Activated CD4-positive, alpha-beta T cell treated with anti-CD3 and anti-CD28 coated beads, Interleukin-2, amount 50 U/mL, for 16 hours (primary cell): Measurements from ENCODE around the gene TIAM2.
"Not testable (repeated sequence)": the region's sequence is repeated elsewhere in the genome, so short reads cannot be mapped to it uniquely, and the experiment has no call there.

Source experiments
- DNase-seq: peaks from one replicate; pipeline ENCODE4 v3.0.0-alpha.2; 2020

Gene TIAM2

DNA sequence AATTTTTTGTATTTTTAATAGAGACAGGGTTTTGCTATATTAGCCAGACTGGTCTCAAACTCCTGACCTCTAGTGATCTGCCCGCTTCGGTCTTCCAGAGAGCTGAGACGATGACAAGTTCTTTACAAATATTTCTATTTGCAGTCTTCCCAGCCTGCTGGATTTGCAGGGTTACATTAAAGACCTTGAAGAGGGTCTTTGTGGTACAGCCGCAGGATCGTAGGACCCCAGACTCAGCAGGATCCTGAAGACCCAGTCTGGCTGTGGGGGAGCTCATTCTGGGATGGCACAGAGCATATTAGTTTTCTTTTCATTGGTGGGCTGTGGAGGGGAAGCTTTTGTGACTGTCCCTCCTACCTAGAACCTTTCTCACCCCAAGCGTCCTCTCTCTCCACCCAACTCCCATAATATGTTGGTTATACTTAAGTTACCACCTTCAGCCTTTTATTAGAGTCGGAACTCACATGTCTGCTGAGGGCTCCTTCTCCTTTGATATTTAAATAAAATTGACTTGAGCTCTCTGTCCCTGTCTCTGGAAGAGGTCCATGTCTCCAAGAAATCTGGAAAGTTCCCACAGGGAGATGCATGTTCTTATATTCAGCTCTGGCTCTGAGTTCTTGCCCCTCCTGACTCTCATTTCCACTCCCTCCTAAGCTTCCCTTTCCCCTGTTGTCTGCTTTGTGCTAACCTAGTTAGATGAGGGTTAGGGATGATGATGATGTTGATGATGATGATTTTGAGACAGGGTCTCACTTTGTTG, 72.0 kb downstream of the TIAM2 start:
- DNase-seq: no peak

DNA sequence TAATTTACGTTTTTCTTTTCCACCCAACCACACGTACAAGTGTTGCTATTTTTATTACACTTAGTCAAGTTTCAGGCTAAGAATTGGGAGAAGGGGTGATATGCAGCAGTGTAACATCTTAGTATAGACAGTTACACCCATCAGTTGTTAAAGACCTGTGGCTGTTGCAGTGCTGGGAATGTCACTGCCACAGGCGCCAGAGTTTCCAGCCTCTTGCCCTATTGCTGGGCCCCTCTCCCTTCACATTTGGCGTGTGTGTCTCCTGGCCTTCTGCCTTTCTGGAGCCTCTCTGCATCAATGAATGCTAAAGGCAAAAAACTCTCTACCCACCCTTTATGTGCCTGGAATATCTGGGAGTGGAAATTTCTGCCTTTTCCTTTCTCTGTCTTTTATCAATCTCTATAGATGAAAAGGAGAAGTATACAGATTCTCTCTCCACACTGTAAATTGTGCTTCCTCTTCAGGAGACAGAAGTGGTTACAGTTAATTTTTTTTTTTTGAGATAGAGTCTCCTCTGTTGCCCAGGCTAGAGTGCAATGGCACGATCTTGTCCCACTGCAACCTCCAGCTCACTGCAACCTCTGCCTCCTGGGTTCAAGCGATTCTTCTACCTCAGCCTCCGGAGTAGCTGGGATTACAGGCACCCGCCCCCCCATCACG, 73.0 kb downstream of the TIAM2 start:
- DNase-seq: no peak

DNA sequence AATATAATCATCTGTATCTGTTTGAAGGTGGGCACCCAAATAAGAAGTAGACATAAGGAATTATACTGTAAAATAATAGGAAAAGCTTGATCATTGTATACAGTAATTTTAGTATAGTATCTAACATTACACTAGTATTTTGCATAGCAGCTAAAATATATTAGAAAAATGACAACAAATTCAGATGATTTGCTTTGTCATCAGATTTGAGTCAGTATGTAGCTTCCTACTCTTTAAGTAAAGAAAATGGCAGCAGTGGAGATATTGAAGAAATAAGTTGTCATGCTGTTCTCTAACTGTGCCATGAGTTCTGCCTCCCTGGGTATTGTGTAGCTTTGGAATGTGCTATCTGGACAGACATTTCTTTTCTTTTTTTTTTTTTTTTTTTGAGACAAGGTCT, 74.4 kb downstream of the TIAM2 start:
- no peak for DNase-seq

DNA sequence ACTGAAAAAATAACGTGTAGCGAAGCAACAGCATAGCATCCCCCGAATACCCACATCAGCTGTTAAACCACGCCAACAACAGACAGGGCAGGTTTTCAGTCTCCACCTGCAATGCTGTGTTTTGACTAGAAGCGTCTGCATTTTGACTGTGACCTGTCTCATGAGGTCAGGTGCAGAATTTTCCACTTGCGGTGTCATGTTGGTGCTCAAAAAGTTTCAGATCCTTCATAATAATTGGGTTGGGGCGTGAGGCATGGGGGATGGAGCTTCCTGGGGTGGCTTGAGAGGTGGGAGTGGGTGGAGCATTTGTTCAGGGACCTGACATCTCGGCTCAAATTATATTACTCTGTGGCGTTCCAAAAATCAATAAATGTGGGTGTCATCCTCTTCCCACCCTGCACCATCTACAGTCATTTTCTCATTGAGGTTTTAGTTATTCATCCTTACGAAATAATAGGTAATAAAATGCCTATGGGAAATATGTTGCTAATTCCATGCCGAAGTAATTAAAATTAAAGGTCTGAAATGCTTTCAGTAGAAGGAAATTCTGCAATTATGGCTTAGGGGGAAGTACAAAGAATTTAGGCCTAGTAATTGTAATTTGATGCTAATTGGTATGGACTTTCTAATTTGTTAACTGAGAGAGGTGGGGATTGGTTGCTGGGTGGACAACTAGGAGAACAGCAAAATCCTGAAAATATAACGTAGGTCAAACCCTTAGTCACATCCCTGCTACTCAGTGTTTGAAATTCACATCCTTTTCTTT, 81.0 kb downstream of the TIAM2 start:
- DNase-seq: no peak

DNA sequence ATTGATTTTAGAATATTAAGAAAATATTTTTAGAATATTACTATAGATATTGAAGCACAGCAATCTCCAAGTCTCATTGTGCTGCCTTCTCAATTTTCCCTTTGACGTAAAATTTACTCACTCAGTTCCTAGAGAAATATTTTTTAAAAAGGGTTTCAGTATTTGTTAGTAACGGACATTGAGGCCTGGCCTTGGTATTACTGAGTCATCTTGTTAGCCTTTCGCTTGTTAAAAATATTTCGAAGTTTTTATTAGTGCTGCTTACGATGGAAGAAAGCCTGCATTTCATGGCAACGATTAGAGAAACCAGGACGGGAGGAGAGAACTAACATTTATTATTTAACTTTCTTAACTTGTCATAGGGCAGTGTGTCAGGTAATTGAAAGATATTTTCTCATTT, 82.2 kb downstream of the TIAM2 start:
- no peak for DNase-seq

DNA sequence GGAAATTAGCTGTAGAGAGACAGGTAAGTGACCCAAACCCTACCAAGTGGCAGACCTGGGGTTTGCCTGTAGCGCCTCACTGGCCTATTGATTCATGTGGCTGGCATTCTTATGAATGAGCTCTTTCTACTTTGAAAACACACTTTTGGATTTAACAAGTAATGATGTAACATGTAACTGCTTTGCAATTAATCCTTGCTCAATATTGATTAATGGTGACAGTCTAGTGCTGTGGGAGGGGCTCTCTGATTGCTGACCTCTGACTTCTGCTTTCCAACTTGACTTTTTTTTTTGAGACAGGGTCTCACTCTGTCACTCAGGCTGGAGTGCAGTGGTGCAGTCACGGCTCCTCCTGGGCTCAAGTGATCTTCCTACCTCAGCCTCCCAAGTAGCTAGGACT, 82.7 kb downstream of the TIAM2 start:
- DNase-seq: no peak

DNA sequence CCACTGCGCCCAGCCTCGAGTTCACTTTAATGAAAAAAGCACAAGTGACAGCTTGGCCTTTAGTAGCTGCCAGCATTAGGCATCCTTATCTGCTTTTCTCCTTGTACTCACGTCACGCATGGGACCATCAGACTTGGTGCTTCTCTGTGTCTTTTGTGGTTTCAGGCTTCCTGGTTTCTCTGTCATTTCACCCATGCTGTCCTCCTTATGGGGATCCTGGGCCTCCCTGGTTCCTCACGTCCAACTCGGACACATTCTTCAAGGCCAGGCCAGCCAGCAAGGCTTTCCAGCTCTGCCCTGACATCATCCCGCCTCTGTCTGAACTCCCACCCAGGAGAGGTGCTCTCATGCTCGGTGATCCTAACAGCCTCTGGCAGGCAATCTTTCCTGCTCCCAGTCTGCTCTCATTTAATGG, 83.2 kb downstream of the TIAM2 start:
- DNase-seq: peak; percentile 26

DNA sequence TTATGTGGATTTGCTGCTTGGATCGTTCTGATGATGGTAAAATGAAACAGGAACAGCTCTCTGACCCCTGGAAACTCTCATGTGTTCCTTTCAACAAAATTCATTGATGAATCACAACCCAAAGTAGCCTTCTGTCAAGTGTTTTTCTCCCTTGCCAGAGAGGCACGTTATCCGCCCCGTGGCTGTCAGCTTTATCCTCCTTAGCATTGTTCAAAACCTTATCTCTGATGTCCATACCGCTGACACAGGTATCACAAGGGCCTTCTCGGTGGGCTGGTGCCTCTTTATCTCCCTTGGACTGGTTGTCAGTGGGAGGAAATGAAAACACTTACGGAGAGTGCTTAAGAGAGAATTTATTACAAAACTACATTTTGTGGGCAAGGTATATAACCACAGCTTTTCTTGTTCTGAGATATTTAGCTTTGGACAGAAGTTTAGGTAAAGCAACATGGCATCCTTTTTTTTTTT, 84.9 kb downstream of the TIAM2 start:
- DNase-seq: peak; percentile 62

DNA sequence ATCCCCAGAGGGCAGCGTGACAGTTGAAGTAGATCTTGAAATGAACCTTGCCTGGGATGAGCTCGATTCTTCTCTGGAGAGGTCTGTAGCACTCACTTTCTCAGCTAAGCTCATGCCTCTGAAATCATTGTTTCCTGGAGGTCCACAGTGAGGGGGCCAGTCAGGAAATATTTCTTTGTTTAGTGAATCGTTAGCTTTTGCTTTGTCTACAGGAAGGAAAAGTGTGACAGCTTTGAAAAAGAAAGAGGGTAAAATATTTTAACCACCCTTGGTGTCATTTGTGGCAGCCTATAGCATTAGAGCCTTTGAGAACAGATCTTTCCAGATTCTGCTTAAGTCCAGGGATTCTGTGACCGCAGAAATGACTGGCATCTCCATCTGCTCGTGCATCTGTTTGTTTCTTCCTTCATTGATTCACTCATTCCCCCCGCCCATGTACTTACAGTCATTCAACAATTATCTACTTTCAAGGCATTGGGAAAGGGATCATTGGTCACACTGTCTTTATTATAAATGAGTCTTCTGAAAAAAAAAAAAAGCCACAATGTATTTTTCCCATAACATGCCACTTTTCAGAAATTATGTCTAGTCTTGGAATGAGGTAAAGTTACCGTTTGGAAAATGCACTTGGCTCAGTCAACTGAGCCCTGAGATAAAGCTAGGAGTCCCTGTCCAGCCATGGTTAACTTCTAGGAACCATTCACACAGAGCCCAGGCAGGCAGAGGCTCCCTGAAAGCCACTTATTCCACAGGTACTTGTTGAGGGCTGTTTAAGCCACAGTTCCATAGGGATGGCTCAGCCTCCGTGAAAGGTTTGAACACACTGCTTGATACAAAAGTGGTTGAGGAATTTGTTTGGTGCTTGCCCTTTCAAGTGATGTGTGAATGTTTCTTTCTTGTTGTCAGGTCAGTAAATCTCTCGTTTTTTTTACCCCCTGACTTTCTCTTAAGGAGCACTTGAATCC, 86.0 kb downstream of the TIAM2 start:
- DNase-seq: no peak

DNA sequence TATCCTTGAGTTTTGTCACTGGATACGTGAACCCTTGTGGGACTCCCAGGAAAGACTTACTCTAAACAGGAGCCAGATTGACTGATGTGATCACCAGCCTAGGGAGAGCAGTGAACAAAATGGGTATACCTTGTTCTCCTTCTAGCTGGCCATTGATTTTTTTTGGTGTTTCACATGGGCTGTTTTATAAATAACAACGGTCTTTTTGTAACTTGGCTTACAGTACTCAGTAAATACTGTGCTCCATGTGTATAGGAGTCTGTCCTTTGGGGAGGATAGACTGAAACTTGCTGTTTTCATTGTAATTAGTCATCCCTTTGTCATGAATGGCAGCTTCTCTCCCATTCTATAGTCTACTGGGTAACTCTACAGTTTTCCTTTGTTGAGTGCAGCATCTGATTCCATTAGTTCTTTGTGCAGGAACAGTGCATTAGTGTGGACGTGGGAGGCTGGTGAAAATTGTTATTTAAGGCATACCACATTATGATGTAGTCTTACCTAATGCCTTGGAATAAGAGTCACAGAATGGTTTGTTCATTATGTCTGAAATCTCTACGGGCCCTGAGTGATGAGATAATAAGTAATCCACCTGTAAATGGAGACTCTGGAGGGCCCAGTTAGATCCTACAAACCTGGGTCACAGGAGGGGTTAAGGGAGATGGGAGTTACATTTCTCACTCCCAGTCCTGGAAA, 89.5 kb downstream of the TIAM2 start:
- no peak for DNase-seq

DNA sequence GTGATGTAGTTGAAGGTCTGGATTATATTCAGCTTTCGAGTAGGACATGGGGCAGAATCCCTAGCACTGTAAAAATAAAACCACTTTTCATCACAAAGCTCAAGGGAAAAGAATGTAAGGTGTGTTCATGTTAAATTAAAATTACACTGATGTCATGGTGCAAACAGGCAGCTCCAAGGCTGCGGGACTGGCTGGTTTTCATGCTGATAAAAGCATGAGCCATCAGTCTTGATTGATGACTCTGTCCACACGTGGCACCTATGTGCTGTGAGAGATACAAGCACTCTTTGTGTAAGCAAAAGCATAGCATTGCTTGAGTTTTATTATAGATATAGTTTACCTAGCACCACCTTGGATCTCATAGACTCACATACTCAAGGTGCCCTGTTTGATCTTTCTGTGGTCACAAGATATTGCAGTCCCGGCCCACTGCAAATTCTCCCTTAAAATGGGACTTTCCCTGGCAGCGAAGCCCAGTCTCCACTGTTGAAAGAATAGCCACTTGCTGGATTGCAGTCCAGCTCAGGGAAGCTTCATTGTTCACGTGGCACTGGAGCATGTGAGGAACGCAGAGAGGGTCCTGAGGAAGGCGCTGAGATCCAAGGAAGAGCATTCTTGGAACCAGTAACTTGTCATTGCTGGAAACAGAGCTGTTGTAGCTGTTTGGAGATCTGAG, 90.6 kb downstream of the TIAM2 start:
- DNase-seq: no peak

DNA sequence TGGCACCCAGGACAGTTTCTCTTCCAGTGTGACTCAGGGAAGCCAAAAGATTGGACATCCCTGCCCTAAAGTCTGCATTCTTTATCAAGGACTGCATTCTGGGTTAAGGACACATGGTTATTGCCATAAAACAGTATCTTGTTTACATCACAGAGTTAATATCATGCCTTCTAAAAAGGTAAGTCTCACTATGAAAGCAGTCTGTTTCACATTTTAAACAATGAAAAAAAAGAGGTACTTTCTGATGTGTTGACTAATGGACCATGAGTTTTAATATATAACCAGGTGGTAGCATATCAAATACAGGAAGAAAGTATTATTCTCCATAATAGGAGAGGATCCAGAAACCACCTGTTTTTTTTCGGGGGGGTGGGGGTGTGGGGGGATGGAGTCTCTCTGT, 93.7 kb downstream of the TIAM2 start:
- DNase-seq: no peak

DNA sequence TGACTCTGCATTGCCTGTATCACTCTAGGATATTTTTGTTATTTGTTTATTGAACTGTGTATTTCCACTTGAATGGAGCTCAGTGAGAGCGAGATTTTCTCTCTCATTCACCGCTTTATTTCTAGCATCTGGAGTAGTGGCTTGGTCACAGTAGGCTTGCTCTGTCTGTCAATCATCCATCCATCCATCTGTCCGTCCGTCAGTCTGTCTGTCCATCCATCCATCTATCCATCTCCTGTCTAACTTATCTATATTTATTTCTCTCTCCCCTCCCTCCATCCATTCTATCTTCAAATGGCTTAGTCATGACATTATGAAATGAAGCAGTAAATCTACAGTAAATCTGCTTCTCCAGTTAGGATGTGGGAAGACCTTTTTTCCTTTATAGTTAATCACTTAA, 94.6 kb downstream of the TIAM2 start:
- no peak for DNase-seq

DNA sequence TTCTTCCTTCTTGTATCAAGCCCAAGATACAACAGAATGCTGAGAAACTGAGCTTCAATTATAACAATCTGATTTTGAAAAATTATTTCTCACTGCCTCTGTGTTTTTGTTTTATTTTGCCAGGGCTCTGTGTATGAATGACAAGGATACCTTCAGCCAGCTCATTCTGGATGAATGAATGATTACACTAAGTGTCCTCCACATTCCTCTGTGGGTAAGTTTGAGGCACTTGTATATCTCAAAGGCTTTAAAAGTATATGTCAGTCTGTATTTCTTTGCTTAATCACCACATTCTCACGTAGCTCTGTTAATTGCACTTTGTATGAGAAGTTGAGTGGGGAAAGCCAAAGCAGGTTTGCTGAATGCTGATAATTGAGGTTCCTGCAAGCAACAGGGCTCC, 95.1 kb downstream of the TIAM2 start:
- DNase-seq: no peak

DNA sequence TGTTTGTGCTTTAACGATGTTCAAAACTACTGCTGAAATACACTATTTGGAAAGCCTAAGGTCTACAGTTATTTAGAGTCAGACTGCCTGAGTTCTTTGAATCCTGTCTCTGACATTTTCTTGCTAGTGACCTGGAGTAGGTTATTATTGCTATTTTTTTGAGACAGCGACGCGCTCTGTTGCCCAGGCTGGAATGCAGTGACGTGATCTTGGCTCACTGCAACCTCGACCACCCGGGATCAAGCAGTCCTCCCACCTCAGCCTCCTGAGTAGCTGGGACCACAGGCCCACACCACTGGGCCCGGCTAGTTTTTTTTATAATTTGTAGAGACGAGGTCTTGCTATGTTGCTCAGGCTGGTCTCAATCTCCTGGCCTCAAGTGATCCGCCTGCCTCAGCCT, 96.6 kb downstream of the TIAM2 start:
- no peak for DNase-seq

DNA sequence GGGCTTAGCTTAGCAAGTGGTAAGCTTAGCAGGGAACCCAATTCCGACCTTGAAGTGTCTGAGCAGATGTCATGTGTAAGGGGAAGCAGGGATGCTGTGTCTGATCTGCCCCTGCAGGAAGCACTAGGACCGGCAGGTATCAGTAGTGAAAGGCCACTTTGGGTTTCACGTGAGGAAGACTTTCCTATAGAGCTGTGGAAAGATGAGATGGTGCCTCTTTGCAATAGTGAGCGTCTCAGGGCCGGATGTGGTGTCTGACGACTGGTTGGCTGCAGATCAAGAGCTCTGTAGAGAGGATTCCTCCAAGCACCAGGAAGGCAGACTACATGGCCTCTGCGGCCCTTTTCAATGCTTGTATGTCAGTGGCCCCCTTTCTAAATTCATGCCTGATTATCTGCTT, 98.3 kb downstream of the TIAM2 start:
- DNase-seq: peak; percentile 58

DNA sequence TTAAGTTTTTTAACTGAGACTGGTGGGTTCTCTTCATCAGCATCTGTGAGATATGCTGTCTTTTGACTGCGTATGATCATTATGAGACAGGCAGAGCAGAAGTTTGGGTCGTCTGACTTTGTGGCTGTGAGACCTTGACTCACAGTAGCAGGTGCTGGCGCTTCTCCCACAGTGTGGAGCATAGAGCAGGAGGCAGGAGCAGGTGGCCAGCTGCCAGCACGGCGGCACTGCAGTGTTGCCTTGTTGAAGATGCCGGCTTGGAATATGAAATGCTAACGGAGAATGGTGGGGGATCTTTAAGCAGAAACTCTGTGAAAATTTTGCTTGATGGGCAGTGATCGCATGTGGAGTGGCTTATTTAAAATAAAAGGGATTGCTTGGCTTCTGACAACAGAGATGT, 105.0 kb downstream of the TIAM2 start:
- DNase-seq: no peak

DNA sequence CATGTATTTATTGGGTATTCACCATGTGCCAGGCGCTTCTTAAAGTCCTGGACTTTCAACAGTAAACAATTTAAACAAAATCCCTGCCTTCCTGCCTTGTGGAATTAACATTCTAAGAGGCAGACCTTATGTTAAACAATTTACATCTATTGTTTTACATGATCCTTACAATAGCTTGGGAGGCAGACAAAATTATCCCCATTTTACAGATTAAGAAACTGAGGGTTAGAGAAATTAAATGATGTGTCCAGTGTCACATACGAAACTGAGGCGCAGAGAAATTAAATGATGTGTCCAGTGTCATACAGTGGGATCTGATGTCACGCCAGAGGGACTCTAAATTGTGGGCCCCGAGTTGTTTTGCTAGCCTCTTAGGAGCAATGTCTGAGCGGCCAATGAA, 105.5 kb downstream of the TIAM2 start:
- DNase-seq: no peak

DNA sequence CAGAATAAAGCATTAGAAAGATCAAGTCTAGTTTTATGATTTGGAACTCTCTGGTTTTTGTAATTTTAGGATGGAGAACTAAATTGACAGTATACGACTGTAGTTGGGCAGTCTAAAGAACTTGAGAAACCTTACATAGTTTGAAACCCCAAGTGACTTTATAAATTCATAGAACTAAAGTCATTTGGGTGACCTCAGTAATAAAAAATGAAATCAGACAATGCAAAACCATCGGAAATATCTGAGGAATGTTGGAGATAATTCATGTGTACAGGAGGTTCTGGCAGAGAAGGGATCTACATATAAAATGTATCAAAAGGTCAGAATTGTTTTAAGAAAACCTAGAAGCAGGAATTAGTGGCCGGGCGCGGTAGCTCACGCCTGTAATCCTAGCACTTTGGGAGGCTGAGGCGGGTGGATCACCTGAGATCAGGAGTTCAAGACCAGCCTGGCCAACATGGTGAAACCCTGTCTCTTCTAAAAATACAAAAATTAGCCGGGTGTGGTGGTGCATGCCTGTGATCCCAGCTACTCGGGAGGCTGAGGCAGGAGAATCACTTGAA, 108.0 kb downstream of the TIAM2 start:
- not testable (repeated sequence) for DNase-seq

DNA sequence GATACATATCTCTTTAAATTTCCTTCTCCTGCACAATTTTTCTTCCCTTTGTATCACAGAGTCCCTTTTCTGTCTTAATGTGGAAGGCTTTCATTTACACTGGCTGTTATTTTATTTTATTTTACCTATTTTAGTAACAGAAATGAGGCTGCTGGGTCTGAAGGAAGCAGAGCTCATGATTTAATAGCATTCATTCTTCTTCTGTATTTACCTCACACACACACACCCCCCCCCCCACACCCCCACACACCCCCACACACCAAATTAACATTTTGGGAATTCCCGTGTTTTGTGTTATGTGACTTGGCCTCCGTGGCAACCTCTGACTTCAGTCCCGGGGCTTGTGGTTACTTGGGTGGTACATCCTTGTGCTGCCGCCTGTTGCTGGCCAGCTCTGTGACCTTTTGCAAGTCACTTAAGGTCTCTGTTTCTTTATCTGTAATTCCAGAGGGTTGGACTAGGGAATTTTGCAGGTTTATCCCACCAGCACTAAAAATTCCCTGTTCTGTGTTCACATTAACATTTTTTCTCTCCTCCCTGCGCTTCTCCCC, 108.8 kb downstream of the TIAM2 start:
- peak; percentile 49 for DNase-seq
